ENCODE data around the gene FKBP14. TPM values are rescaled to one million over a fixed set of nuclear protein-coding genes. Genes with fewer than 3 reads are reported as not detected.
A peak's percentile ranks its signal among the peaks of the same experiment; 100 is the strongest.

FKBP14 gene
- total RNA-seq, 1 experiment from 2014 or later, result 42.9 TPM

DNA sequence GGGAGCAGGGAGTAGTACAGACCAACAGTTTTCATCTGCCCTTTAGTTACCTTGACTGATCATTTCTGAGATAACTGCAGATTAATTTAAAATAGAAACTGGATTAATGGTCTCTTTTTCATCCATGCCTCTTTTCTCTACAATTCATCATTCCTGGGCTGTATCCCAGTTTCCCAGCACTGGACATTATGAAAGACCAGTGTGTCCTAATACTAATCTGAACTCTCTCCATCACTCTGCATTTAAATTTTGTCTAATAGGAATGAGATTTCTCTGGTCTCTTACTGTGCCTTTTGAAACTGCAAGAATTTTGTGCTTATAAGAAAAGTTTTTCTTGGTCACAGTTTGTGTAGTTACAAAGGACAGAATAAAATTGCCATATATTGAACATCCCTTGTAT lies 14.4 kb upstream of the FKBP14 start:
- in situ Hi-C loops (cut with HindIII; ENCODE audit: low pct_unique_long_range_greater_than_20kb, low sequenced_read_pairs), result no loop called here
- DNase-seq (ENCODE audit: low read depth, low spot score), result no peak

- DNase-seq (ENCODE audit: low read depth, low spot score), result no peak
- in situ Hi-C loops (cut with HindIII; ENCODE audit: low pct_unique_long_range_greater_than_20kb, low sequenced_read_pairs), result no loop called here
Observed at GRCh38 chr7:30038196-30038980, 11.9 kb upstream of the FKBP14 start.

DNA sequence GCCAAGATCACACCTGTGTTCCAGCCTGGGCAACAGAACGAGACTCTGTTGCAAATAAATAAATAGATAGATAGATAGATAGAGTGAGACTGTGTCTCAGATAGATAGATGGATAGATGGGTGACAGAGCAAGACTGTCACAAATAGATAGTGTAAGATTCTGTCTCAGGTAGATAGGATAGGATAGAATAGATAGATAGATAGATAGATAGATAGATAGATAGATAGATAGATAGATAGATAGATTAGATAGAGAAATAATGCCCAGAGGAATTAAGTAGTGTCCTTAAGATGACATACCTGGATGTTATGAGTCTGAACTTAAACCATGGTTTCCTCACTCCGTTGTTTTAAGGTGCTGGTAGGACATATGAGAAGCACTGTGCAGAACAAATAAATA lies 9.7 kb upstream of the FKBP14 start:
- in situ Hi-C loops (cut with HindIII; ENCODE audit: low pct_unique_long_range_greater_than_20kb, low sequenced_read_pairs), result no loop called here

DNA sequence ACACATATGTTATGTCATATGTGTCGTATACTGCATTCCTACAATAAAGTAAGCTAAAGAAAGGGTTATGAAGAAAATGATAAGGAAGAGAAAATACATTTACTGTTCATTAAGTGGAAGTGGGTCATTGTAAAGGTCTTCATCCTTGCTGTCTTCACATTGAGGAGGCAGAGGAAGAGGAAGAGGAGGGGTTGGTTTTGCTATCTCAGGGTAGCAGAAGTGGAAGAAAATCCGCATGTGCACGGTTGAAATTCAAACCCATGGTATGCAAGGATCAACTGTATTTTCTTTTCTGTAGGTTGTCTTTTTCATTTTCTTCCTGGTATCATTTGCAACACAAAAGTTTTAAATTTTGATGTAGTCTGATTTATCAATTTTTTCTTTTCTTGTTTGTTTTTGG lies 8.0 kb upstream of the FKBP14 start:
- in situ Hi-C loops (cut with HindIII; ENCODE audit: low pct_unique_long_range_greater_than_20kb, low sequenced_read_pairs), result no loop called here
- no peak for DNase-seq (ENCODE audit: low read depth, low spot score)

More for the DNA sequence above, 9.7 kb upstream of the FKBP14 start:
- DNase-seq (ENCODE audit: low read depth, low spot score), result no peak

- in situ Hi-C loops (cut with HindIII; ENCODE audit: low pct_unique_long_range_greater_than_20kb, low sequenced_read_pairs), result no loop called here
- DNase-seq (ENCODE audit: low read depth, low spot score), result no peak
Observed at GRCh38 chr7:30032310-30033125, 6.0 kb upstream of the FKBP14 start.

GRCh38 chr7:30029696-30030095 lies 3.2 kb upstream of the FKBP14 start:
- in situ Hi-C loops (cut with HindIII; ENCODE audit: low pct_unique_long_range_greater_than_20kb, low sequenced_read_pairs), result no loop called here
- peak; percentile 11 for DNase-seq (ENCODE audit: low read depth, low spot score)

- peak; percentile 44 for DNase-seq (ENCODE audit: low read depth, low spot score)
- in situ Hi-C loops (cut with HindIII; ENCODE audit: low pct_unique_long_range_greater_than_20kb, low sequenced_read_pairs), result no loop called here
Observed at GRCh38 chr7:30028749-30029635, 2.5 kb upstream of the FKBP14 start.

DNA sequence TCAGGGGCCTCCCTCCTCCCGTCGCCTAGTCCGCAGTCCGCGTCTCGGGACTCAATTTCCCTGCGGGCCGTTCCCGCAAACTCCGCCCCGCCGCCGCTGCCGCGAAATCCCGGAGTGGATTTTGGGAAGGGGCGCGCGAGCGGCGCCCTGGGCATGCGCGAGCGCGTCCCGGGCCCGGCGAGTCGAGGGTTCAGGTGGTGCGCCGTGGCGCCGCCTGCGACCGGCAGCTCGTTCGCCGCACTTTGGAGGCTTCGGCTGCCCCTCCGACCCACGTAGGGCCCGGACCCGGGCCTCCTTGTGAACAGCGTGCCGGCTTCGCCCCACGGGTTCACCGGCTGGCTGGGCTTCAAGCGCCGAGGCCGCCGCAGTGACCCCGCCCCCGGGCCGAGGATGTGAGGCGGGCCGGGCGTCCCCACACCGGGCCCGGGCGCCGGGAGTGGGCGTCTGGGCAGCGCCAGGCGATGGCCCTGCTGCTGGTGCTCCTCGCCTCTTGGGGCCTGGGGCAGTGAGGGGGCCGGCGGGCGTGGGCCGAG lies 1.8 kb upstream of the FKBP14 start, which contains the start of gene PLEKHA8:
Gene PLEKHA8 (plus strand): TSS at position 197 of the 533 bp plus-strand sequence. CDS start 351 bp downstream, outside the sequence.
- in situ Hi-C loops (cut with HindIII; ENCODE audit: low pct_unique_long_range_greater_than_20kb, low sequenced_read_pairs), result no loop called here
- DNase-seq (ENCODE audit: low read depth, low spot score), result peak; percentile 92

GRCh38 chr7:30027740-30028215 lies 1.3 kb upstream of the FKBP14 start:
- no peak for DNase-seq (ENCODE audit: low read depth, low spot score)
- in situ Hi-C loops (cut with HindIII; ENCODE audit: low pct_unique_long_range_greater_than_20kb, low sequenced_read_pairs), result no loop called here

GRCh38 chr7:30027065-30027456 lies 559 bp upstream of the FKBP14 start:
- no peak for DNase-seq (ENCODE audit: low read depth, low spot score)
- in situ Hi-C loops (cut with HindIII; ENCODE audit: low pct_unique_long_range_greater_than_20kb, low sequenced_read_pairs), result no loop called here

DNA sequence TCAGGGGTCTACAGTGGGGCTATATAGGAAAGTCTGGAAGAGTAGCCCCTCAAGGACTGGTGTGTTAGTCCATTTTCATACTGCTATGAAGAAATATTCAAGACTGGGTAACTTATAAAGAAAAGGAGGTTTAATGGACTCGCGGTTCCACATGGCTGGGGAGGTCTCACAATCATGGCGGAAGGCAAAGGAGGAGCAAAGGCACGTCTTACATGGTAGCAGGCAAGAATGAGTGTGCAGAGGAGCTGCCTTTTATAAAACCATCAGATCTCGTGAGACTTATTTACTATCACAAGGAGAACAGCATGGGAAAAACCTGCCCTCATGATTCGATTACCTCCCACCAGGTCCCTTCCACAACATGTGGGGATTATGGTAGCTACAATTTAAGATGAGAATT lies 3.0 kb downstream of the FKBP14 start:
- in situ Hi-C loops (cut with HindIII; ENCODE audit: low pct_unique_long_range_greater_than_20kb, low sequenced_read_pairs), result no loop called here
- DNase-seq (ENCODE audit: low read depth, low spot score), result no peak

GRCh38 chr7:30022991-30023390 lies 3.5 kb downstream of the FKBP14 start:
- in situ Hi-C loops (cut with HindIII; ENCODE audit: low pct_unique_long_range_greater_than_20kb, low sequenced_read_pairs), result no loop called here
- DNase-seq (ENCODE audit: low read depth, low spot score), result no peak

DNA sequence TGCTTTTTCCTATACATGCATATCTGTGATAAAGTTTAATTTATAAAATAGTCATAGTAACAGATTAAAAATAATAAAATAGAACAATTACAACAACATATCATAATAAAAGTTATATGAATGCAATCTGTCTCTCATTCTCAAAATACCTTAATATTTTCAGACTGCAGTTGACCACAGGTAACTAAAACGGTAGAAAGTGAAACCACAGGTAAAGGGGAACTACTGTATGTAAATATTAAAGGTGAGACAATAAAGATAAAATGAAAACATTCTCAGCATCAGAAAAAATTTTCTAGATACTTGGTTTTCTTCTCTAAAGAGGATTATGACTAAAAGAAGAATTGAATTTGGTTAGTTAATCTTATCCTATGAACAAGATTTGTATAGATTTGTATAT lies 6.0 kb downstream of the FKBP14 start:
- DNase-seq (ENCODE audit: low read depth, low spot score), result no peak
- in situ Hi-C loops (cut with HindIII; ENCODE audit: low pct_unique_long_range_greater_than_20kb, low sequenced_read_pairs), result no loop called here

GRCh38 chr7:30019960-30020359 lies 6.5 kb downstream of the FKBP14 start:
- no peak for DNase-seq (ENCODE audit: low read depth, low spot score)
- in situ Hi-C loops (cut with HindIII; ENCODE audit: low pct_unique_long_range_greater_than_20kb, low sequenced_read_pairs), result no loop called here

DNA sequence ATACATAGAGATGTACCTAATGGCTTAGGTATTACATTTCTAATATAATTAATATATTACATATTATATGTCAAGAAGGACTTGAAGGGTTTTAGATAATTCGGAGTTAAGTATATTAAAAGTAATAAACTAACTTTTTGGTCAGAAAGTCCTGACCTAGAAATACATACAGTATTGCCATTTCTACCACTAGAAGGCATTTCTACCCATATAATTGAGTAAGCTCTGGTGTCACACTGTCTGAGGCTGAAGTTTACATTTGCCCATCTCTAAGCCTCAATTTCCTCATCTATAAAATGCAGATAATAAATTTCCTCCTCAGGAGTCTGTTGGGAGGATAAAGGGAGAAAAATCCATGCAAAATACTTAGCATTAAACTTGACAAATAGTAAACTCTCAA lies 7.1 kb downstream of the FKBP14 start:
- DNase-seq (ENCODE audit: low read depth, low spot score), result no peak
- in situ Hi-C loops (cut with HindIII; ENCODE audit: low pct_unique_long_range_greater_than_20kb, low sequenced_read_pairs), result no loop called here

DNA sequence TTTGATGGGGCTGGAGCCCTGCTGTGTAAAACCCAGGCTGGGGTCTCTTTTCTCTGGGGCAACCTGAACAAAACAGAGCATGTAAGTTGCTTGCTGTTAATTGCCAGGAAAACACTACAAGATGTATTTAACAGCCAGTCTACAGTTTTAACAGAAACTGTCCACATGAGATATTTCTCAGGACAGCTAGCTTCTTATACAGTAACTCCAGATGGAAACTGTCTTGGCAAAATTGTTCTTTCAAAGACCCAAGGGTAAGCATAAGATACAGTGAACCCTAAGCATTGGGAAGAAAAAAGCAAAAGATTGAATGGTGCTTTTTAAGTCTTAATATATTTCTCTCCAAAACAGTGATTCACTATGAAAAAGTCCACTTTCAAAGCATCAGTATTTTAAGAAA lies 8.1 kb downstream of the FKBP14 start:
- in situ Hi-C loops (cut with HindIII; ENCODE audit: low pct_unique_long_range_greater_than_20kb, low sequenced_read_pairs), result no loop called here

GRCh38 chr7:30012757-30013156 lies 13.7 kb downstream of the FKBP14 start:
- DNase-seq (ENCODE audit: low read depth, low spot score), result no peak
- in situ Hi-C loops (cut with HindIII; ENCODE audit: low pct_unique_long_range_greater_than_20kb, low sequenced_read_pairs), result loop anchor here (5.0 kb wide), 1 partner anchor 50 kb away; no protein-coding TSS in a partner anchor

More for the DNA sequence above, 8.1 kb downstream of the FKBP14 start:
- no peak for DNase-seq (ENCODE audit: low read depth, low spot score)

All from SK-MEL-5 (cell line).